Umbilical cord (tissue), 2 donors: ENCODE results near the gene C2CD3. TPM values are rescaled to one million over a fixed set of nuclear protein-coding genes. Genes with fewer than 3 reads are reported as not detected.

Experiments used
- DNase-seq: peaks from one replicate; pipeline ENCODE4 v3.0.0-alpha.2; 2015; ENCODE audit warnings: low spot score
- total RNA-seq: library from RNA; depleted of rRNA; stranded (reverse); fragments of >200 nt; gene quantifications from one replicate; pipeline ENCODE4 v1.2.3, GENCODE V29; 2014; ENCODE audit warnings: low replicate concordance; ENCODE audit not compliant: insufficient read depth

C2CD3 gene
- total RNA-seq, 1 donor from 2014 or later = 19.7 TPM

GRCh38 chr11:74019104-74019738 is 151.6 kb downstream of the C2CD3 start:
- DNase-seq = no peak

GRCh38 chr11:74018331-74019005 is 152.3 kb downstream of the C2CD3 start:
- DNase-seq = peak; percentile 83

GRCh38 chr11:74017631-74018030 is 153.2 kb downstream of the C2CD3 start:
- no peak for DNase-seq

- no peak for DNase-seq
Measured at GRCh38 chr11:74015919-74016684, 154.7 kb downstream of the C2CD3 start.

- peak; percentile 34 for DNase-seq
Measured at GRCh38 chr11:74014880-74015279, 155.9 kb downstream of the C2CD3 start.

GRCh38 chr11:74013141-74013540 is 157.7 kb downstream of the C2CD3 start:
- no peak for DNase-seq

- no peak for DNase-seq
Measured at GRCh38 chr11:74012074-74012809, 158.6 kb downstream of the C2CD3 start.

- DNase-seq = peak; percentile 50
Measured at GRCh38 chr11:74011360-74012073, 159.3 kb downstream of the C2CD3 start.

GRCh38 chr11:74010306-74011300 is 160.2 kb downstream of the C2CD3 start:
- no peak for DNase-seq

- DNase-seq = no peak
Measured at GRCh38 chr11:74009675-74010305, 161.0 kb downstream of the C2CD3 start.

- DNase-seq = no peak
Measured at GRCh38 chr11:74009230-74009547, 161.6 kb downstream of the C2CD3 start.

- peak; percentile 45 for DNase-seq
Measured at GRCh38 chr11:74008373-74009229, 162.2 kb downstream of the C2CD3 start, which contains the start of gene UCP3. Gene UCP3 (minus strand): TSS chr11:74009085. CDS start chr11:74007042, 2,043 bp downstream.

GRCh38 chr11:74007691-74008372 is 163.0 kb downstream of the C2CD3 start:
- DNase-seq = peak; percentile 20

GRCh38 chr11:74006743-74007304 is 164.0 kb downstream of the C2CD3 start:
- DNase-seq = no peak

- DNase-seq = no peak
Measured at GRCh38 chr11:74005721-74006517, 164.9 kb downstream of the C2CD3 start.

- DNase-seq = no peak
Measured at GRCh38 chr11:74004759-74005615, 165.8 kb downstream of the C2CD3 start.
